Mesothelial cell of epicardium (in vitro differentiated cells): ENCODE results near the gene HADH. TPM values are rescaled to one million over a fixed set of nuclear protein-coding genes. Genes with fewer than 3 reads are reported as not detected.

Experiments
- DNase-seq, 2 experiments: peaks; one replicate each; pipeline ENCODE4 v3.0.0; 2021; ENCODE audit warnings: low spot score in 2 of 2; ENCODE audit not compliant: unreplicated experiment in 2 of 2
- H3K27ac Mint-ChIP-seq: 2 replicates; pipeline ENCODE4 v1.8.0; 2021; ENCODE audit warnings: mixed read lengths
- H3K27me3 Mint-ChIP-seq: 2 replicates; pipeline ENCODE4 v1.8.0; 2021; ENCODE audit warnings: low read depth, mixed read lengths
- H3K36me3 Mint-ChIP-seq: 2 replicates; pipeline ENCODE4 v1.8.0; 2021; ENCODE audit warnings: mixed read lengths
- H3K4me1 Mint-ChIP-seq: 2 replicates; pipeline ENCODE4 v1.8.0; 2021; ENCODE audit warnings: mixed read lengths
- H3K4me3 Mint-ChIP-seq: 2 replicates; pipeline ENCODE4 v1.8.0; 2021; ENCODE audit warnings: mild to moderate bottlenecking, moderate library complexity, mixed read lengths
- H3K9me3 Mint-ChIP-seq: 2 replicates; pipeline ENCODE4 v1.8.0; 2021; ENCODE audit warnings: mixed read lengths
- total RNA-seq: library from RNA; stranded (reverse); gene quantifications from 3 replicates; pipeline ENCODE4 v1.2.1, GENCODE V29; 2021
- TF ChIP-seq, protein P1 (sequence below): fragments of 200-600 bp; sonication (generic); IDR thresholded peaks from one replicate; pipeline ENCODE4 v1.5.0; 2021; ENCODE audit warnings: antibody characterized with exemption; ENCODE audit not compliant: unreplicated experiment

HADH gene
- total RNA-seq, 1 donor from 2014 or later: 51.9 TPM

DNA sequence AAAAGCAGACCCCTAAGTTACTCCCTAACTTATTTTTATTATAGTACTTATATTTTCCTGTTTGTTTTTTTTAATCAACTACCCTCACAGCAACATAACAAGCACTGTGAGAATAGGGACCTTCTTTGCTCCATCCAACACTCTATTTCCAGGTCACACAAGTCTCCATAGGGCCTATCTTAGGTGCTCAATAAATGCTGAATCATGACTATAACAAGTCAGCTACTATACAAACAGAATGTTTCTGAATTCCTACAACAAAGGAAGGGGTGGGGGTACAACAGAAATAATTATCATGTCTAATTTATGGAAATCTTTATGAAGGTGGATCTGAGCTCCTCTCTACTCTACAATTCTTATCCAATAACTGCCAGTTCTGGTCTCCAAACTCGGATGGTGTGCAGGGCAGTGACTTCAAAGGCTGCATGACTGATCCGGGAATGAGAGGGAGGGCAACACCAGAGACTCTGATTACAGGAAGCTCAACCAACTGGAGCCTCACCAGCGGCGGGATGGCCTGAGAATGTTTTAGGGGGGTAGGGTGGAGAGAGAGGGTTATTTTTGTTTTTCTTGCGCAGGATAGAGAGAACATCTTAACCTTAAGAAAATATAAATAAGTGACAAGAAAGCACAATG, 71.1 kb downstream of the HADH start:
- no peak overlapping the region for H3K27ac Mint-ChIP-seq
- TF ChIP-seq, protein P1, sequence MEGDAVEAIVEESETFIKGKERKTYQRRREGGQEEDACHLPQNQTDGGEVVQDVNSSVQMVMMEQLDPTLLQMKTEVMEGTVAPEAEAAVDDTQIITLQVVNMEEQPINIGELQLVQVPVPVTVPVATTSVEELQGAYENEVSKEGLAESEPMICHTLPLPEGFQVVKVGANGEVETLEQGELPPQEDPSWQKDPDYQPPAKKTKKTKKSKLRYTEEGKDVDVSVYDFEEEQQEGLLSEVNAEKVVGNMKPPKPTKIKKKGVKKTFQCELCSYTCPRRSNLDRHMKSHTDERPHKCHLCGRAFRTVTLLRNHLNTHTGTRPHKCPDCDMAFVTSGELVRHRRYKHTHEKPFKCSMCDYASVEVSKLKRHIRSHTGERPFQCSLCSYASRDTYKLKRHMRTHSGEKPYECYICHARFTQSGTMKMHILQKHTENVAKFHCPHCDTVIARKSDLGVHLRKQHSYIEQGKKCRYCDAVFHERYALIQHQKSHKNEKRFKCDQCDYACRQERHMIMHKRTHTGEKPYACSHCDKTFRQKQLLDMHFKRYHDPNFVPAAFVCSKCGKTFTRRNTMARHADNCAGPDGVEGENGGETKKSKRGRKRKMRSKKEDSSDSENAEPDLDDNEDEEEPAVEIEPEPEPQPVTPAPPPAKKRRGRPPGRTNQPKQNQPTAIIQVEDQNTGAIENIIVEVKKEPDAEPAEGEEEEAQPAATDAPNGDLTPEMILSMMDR: no peak
- no peak for DNase-seq
- no peaks in the 10 kb centered on the region for H3K9me3 Mint-ChIP-seq
- no peaks in the 10 kb centered on the region for H3K27me3 Mint-ChIP-seq
- H3K36me3 Mint-ChIP-seq: peaks cover 10% of the 10 kb centered on the region
- H3K4me3 Mint-ChIP-seq: no peak overlapping the region
- no peaks in the 10 kb centered on the region for H3K4me1 Mint-ChIP-seq

DNA sequence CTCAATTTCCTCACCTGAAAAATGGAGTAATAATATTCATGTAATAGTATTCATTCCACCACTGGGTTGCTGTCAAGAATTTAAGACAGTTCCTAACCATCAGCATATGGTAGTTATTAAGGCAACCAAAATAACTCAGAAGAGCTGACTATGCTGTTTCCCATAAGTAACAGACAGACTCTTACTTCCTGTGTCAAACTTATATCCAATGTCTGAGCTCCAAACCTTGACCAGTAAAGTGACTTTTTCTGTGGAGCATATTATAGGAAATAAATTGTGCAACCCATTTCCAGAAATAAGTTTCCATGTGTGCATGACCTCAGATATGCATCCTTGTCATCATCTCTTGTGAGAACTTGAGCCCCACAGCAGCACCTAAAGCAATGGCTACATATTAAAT, 78.8 kb downstream of the HADH start:
- TF ChIP-seq, protein P1: no peak
- Mint-ChIP-seq H3K36me3 (peaks cover 16% of the 10 kb centered on the region), H3K4me3 (no peak overlapping the region), H3K27ac (no peak overlapping the region), H3K9me3 (no peaks in the 10 kb centered on the region), H3K27me3 (no peaks in the 10 kb centered on the region), H3K4me1 (peaks cover 5% of the 10 kb centered on the region)
- no peak for DNase-seq

DNA sequence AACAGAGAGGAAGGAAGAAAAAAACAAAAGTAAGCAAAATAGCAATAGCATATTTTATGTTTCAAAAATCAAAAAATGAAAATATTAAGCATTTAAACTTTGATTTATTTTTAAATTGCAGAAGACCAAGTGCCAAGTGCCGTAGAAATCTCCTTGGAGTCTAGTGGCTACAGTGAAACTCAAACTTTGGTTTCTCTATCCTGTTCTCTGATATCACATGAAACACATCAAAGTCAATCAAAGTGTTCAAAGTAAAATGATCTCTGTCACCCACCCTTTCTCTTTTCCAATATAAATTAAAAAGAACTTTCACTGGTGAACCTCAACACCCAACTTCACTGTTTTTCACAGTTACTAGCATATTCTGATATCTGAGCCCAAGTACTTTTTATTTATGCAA, 81.1 kb downstream of the HADH start:
- Mint-ChIP-seq H3K36me3 (peaks cover 16% of the 10 kb centered on the region), H3K9me3 (no peaks in the 10 kb centered on the region), H3K4me3 (no peak overlapping the region), H3K27me3 (no peaks in the 10 kb centered on the region), H3K27ac (no peak overlapping the region), H3K4me1 (peaks cover 5% of the 10 kb centered on the region)
- no peak for DNase-seq
- TF ChIP-seq, protein P1: no peak

DNA sequence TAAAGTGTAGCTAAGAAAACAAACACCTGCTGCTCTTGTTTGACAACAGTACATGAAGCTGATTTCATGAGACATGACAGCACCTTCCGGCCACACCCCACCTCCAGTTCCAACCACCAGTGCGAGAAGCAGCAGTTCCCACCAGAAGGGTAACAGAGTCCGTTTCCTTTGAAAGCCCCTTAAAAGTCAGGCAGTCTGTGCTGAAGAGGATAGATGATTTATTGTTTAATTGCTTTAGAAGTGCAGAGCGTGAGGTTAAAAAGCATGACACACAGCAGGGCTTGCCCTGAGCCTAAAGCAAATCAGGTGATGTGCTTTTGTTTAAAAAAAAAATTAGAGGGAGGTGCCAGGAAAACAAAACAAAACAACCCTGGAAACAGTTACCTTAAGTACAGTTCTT, 82.6 kb downstream of the HADH start:
- DNase-seq: no peak
- Mint-ChIP-seq H3K4me1 (peaks cover 5% of the 10 kb centered on the region), H3K27me3 (no peaks in the 10 kb centered on the region), H3K4me3 (no peak overlapping the region), H3K9me3 (no peaks in the 10 kb centered on the region), H3K27ac (no peak overlapping the region), H3K36me3 (peaks cover 19% of the 10 kb centered on the region)
- TF ChIP-seq, protein P1: no peak

GRCh38 chr4:108078024-108078733, 88.5 kb downstream of the HADH start:
- DNase-seq: no peak
- H3K9me3 Mint-ChIP-seq: no peaks in the 10 kb centered on the region
- TF ChIP-seq, protein P1: no peak

More at GRCh38 chr4:108078024-108078733, 88.5 kb downstream of the HADH start:
- H3K27ac Mint-ChIP-seq: no peak overlapping the region
- H3K4me3 Mint-ChIP-seq: no peak overlapping the region
- no peaks in the 10 kb centered on the region for H3K4me1 Mint-ChIP-seq
- peaks cover 38% of the 10 kb centered on the region for H3K36me3 Mint-ChIP-seq
- H3K27me3 Mint-ChIP-seq: no peaks in the 10 kb centered on the region
